GM18873 (cell line): ENCODE measurements around the gene LAS1L.
"Not testable (repeated sequence)": the region's sequence is repeated elsewhere in the genome, so short reads cannot be mapped to it uniquely, and the experiment has no call there.

Source experiments
- ATAC-seq: cut with Tn5 transposase; IDR thresholded peaks from one replicate; pipeline ENCODE4 v1.9.1; 2021; ENCODE audit warnings: mild to moderate bottlenecking, moderate library complexity, moderate number of reproducible peaks; ENCODE audit not compliant: unreplicated experiment, low FRiP score

LAS1L gene

DNA sequence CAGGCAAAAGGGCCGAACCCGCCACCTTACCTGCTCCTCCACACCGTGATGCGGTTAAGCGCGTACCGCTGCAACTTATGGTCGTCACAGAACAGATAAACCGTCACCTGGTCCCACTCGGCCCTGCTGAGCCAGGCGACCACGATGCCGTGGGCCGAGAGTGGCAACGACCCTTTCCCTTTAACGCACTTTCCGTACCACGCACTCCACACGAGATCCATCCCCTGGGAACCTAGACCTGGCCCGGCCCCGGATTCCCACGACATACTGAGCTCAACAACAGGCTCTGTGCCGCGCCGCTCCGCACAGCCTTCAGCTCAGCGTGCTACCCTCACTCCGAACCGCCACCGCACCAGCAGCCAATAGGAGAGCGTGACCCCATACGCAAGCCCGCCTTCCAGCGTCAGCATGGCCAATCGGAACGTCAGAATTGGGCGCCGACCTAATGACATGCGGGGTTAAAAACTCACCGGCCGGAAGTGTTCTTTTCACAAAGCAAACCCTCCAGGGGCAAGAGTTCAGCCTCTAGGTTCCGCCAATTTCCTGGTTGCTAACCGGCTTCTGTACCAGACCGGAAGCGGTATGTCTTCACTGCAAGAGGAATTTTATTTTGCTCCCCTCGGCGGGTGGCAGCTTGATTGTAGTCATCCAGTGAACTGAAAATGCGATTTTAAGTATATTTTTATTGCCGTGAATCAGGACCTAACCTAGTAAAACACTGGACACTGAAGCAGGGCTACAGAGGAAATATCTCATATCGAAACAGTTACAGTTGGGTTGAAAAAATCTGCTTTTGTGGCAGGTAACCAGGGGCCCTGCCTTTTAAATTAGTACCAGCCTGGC is at the start of gene LAS1L:
Gene LAS1L (minus strand): TSS at position 338 of the 843 bp plus-strand sequence. CDS start 72 bp downstream, at position 266.
- ATAC-seq: peak; percentile 99

DNA sequence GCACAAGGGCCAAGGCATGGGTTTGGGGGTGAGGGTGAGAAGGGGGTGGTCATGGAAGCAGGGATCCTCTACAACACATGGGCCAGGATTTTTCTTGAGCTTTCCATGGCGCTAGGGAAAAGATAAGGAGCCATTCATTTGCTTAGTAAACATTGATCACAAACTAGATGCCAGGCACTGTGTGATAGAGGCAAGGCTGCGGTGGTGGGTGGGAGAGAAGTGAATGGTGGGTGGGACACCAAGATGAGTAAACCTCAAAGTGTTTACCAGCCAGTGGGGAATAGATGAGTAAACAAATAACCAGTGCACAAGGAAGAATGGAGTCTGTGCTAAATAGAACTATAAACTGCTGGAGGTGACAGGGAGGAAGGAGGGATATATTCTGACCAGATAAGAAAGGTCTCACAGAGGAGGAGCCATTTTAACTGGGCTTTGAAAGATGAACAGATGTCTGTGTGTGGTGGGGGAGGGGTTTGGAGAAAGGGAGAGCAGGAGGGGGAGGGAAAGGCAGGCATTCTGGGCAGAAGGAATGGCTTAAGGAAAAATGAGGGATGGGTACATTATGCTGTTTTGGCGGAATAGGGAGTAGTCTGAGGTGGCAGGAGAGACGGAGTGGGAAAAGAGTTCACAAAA is 48.0 kb upstream of the LAS1L start:
- no peak for ATAC-seq

DNA sequence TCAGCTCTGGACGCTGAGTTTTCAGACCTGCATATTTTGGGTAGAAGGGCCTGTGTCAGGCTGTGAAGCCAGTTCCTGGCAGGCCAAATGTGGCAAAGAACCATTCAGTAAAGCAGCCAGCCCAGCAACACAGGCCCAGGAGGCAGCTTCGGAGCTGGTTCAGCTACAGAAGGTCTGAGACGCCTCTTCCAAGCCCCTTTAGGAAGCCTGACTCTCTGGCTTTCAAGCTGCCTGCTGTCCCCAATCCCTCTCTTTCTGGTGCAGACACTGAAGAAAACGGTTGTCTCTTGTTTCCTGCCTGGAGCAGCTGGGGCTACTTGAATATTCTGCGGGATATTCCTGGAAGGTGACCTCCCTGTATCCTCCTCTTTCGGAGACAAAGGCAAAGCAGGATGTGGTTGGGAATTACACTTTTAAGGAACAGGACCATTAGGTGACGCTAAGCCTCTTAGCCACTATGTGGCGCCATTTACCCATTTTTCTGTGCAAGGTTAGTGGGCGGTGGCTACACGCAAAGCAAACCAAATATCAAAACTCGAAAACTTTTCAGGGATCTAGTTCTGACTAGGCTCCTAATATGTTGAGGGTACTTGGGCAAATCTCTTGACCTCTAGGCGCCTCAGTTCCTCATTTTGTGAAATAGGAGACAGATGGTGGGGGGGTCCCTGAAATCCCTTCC is 47.2 kb upstream of the LAS1L start:
- peak; percentile 84 for ATAC-seq

DNA sequence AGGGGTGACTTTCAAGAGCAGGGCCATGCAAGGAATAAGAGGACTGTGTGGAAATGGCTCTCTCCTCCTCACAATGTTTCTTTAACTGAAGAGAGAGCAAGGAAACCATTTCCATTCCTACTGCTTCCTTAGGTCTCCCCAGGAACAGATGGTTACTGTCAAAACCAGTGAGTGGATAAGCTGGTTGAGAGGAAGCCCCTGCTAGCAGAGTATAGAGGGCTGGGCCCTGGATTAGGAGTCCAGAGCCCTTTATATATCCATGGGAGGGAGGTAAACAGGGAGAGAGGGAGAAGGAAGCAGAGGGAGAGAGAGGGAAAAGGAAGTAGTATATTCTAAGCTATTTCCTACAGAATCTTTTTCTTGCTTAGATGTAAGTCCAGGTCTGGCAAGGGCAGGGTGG is 43.8 kb upstream of the LAS1L start:
- ATAC-seq: no peak

DNA sequence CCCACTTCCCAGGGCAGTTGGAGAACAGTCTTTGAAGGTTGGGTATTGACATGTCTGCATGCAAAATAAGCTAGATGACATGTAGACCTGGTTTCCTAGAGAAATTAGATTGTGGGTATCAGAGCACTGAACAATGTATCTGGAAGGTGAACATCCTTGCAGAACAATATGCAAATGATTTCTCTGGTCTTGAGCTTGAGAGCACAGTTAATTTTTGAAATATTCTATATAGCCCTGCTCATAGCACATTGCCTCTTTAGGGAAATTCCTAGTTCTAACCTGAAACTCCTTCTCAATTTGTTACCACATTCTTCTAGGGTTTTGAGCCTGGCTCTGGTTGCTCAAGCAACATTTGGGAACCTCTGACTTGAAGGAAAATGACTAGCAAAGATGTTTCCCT is 41.6 kb upstream of the LAS1L start:
- no peak for ATAC-seq

DNA sequence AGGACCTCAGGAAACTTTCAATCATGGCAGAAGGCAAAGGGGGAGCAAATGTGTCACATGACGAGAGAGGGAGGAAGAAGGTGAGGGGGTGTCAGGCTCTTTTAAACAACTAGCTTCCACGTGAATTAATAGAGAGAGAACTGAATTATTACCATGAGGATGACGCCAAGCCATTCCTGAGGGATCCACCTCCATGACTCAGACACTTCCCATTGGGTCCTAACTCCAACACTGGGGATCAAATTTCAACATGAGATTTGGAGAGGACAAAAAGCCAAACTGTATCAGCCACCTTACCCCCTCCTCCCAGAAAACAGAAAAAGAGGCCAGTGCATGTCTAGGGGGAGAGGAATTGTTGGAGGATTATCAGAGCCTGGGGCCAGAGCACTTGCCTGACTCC is 40.4 kb upstream of the LAS1L start:
- no peak for ATAC-seq

DNA sequence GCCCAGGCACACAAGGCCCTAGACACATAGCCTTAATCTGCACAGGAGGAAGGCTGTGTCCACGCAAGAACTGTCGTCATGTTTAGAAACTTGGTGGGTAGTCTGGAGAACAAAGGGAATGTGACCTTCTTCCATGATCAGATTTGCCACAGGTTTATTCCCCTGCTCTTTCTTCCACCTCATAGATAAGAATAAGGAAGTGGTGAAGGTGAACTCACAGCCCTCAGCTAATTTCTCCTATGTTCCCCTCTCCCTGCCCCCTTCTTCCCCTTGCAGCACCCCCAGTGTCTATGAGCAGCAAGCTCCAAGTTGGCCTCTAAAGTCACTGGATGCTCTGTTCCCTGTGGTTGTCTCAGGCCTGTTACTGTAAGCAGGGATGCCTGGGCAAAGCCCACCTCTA is 39.8 kb upstream of the LAS1L start:
- no peak for ATAC-seq

DNA sequence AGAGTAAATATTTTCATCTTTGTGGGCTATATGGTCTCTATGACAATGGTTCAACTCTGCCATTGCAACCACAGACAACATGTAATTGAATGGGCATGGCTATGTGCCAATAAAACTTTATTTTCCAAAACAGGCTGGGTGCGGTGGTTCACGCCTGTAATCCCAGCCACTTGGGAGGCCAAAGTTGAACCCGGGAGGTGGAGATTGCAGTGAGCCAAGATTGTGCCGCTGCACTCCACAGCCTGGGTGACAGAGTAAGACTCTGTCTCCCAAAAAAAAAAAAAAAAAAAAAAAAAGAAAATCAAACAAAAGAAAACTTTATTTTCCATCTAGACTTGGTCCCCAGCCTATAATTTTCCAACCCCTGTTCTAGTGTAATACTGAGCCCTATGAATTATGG is 38.4 kb upstream of the LAS1L start:
- no peak for ATAC-seq

DNA sequence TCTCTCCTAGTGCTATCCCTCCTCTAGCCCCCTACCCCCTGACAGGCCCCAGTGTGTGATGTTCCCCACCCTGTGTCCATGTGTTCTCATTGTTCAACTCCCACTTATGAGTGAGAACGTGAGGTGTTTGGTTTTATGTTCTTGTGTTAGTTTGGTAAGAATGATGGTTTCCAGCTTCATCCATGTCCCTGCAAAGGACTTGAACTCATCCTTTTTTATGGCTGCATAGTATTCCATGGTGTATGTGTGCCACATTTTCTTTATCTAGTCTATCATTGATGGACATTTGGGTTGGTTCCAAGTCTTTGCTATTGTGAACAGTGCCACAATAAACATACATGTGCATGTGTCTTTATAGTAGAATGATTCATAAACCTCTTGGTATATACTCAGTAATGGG is 28.3 kb upstream of the LAS1L start:
- not testable (repeated sequence) for ATAC-seq

DNA sequence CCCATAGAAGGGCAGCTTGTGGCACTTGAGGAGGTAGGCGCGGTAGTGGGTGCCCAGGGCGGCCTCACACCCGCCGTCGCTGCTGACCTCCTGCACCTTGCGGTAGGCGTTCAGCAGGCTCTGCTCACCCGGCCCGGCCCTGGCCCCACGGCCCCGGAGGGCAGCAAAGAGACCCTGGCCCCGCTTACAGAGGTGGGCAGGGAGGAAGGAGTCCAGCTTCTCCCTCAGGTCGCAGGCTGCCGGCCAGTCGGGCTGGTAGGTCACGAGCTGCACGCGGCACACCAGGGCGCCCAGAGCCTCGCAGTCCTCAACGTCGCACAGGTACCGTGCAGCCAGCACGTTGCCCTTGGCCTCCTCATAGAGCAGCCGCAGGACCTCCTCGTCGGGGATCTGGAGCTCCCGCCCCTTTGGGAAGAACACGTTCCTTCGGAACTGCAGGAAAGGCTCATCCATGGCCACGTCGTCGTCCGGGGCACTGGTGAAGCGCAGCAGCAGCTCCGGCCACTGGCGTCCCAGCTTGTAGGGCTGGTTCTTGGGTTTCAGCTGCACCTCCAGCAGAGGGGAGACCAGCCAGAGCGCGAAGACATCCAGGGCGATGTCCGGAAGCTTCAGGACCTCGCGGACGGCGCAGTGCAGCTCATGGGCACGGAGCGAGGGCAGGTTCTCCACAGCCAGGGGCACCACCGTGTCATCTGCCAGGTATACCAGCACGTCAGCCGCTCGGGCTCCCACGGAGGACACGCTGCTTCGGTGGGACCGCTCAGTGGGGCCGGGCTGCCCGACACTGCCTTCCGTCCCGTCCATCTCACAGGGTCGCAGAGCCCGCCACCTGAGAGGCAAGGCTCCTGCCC is 17.1 kb upstream of the LAS1L start:
- no peak for ATAC-seq

DNA sequence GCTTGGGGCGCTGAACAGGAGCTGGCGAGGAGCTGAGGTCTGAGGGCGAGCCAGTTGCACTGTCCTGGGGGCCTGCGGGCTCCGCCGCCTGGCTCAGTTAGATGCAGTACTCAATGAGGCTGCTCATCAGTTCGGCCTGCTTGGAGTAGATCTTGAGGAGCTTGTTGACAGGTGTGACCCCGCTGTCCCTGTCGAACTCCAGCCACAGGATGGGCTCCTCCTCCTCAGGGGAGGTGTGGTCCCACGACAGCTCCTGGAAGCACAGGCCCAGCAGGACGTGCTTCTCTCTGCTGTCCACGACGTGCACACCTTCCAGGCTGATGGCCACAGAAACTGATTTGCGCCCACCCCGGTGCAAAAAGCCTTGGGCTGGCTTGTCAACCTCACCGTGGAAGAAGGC is 16.5 kb upstream of the LAS1L start:
- no peak for ATAC-seq

DNA sequence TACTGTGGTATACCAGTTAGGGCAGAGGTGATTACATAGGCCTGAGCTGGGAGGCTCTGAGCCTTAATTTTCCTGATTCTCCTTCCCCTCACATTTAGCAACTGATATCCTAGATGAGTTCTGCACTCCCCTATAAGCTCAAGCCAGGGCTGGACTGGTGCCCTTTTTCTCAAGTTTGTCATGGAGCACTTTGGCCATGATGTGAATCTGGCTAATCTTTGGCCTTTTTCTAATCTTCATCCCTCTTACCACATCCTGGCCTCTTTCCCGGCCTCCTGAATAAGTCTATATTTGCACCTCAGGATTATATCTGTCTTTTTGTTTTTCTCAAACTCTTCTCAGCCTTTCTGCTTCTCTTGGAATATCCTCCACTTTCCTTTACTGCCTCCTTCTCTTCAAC is 10.9 kb upstream of the LAS1L start:
- ATAC-seq: no peak

DNA sequence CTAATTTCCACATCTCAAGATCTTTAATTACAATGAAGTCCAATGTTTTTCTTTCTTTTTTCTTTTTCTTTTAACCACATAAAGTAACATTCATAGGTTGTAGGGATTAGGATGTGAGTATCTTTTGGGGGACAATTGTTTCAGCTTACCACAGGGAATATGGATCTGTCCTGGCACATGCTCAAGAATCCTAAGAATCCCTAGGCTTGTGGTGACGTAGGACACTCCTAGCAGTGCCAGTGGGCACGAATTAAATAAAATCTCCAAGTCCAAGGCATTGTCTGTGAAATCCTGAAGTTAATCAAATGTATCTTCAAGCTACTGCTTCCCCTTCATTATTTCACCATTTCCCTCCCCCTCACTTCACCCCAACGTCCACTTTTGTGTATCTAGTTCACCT is 2.6 kb upstream of the LAS1L start:
- no peak for ATAC-seq

DNA sequence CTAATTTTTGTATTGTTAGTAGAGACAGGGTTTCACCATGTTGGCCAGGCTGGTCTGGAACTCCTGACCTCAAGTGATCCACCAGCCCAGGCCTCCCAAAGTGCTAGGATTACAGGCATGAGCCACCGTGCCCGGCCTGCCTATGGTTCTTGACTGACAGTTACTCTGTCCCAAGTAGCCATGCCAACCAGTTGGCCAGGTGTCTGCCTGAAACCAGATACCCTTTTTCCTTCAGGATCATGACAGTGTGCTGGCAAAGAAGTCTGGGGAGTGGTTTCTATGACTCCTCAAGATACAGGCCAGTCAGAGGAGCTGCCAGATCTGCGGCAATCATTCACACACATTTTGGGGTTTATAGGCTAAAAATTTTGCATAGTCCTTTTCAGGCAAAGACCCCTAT is 1.7 kb upstream of the LAS1L start:
- ATAC-seq: no peak

DNA sequence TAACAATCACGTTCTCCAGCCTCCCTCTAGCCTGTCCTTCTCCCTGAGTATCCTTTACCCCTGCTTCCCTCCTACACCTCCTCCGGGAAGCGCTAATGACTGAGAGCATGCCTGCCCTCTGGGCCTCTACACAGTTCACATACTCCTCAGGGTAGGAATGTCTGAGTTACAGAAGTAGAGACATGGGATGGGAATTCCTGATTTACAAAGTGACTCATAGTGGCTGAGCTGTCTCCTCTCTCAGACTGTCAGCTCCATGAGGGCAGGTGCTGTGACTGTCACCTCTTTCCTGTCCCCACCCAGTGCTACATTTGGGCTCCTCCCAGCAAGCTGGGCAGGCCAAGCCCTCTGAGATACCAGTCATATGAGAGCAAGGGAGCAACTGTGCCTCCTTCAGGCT is 2.6 kb downstream of the LAS1L start:
- no peak for ATAC-seq

DNA sequence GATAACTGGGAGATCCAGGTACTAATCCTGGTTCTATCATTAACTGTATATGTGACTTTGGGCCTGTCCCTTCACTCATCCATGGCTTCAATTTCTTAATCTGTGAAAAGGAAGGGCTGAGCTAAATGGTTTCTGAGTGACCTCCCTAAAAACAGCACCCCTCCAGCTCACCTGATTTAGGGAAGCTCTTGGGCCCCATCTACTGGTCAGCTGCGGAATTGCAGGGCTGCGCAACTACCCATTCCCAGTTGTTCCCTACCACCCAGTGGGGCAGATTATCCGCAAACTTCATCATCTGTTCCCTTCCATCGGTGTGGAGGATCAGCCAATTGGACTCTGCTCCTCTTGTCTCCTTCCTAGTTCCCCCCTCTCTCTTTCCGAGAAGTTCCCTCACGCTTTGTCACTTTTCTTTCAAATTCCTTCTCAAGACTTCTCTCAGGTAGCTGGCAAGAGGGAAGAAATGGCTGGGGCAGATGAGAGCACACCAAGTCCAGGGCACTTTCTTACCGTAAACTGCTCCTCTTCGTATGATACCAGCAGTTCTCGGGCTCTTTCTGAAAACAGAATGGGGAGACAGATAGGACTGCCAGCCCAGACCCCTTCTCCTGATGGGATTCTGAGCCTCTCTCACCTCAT is 5.8 kb downstream of the LAS1L start:
- no peak for ATAC-seq

DNA sequence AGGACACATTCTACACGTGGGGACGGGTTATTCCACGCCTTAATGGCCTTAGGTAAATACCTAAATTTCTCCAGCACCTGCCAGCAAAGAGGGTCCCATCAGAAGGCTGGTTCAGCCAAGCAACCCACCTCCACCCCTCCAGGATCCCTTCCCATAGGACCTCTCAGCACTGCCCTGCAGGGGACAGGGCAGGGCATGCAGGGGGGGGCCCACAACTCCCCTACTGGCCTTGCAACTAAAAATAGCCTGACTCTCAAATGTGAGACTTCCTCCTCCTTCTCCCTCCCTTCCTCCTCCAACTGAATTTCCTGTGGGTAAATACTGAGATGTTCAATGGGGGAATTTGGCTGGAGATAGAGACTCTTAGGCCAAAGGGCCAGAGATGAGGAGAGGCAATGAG is 6.3 kb downstream of the LAS1L start:
- no peak for ATAC-seq

DNA sequence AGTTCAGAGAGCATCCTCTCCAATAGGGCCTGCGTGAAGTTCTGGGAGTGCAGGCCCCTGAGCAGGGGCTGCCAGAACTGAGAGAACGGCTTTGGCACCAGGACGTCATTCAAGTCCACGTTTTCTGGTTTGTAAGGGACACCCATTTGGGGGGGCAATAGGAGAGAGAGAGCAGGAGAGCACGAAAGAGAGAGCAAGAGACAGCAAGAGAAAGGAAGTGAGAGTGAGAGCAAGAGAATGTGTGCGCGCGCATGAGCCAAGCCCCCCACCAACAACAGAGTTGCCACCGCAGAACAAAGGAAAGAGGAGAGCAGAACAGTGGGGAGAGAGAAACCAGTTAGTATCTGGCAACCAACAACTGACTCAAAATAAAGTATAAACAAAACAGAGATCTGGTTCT is 10.4 kb downstream of the LAS1L start:
- no peak for ATAC-seq

DNA sequence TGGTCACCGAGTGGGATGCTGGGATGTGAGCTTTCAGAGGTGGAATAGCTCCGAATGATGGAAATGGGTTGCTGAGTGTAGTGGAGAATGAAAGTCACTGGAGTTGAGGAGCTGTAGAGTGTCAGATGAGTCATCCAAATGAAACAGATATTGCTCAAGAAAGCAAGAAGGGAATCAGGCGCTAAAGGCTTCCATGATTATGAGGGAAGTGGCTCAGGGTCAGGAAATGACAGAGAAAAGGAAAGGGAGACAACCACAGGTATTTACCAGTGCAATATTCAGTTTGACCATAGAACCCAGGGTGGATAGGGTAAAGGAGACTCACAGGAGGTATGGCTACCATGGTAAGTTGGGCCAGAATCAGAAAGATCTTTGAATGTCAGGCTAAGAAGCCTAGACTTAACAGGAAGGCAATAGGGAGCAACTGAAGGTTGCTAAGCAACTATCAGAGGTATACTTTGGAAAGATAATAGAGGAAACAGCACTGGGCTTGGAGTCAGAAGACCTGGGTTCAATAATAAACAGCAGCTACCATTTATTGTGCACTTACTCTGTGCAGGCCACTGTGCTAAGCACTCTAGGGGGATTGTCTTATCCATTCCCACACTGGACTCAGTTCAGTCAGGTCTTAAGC is 11.7 kb downstream of the LAS1L start:
- no peak for ATAC-seq

DNA sequence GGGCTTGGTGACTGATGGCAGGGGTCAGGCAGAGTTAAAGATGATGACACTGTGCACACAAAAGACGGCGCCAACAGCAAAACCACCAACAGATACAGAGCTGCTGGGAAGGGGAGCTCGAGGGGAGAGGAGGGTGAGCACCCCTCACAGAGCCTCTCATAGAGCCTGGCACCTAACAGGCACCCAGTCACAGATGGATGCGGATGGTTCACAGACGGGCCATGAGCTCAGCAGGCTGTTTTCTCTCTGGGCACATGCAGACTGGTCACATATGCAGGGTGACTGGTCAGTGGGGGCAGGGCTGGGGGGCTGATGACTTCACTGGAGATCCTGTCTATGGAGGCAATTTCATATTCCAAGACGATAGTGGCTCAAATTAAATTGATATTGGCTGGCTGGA is 15.1 kb downstream of the LAS1L start:
- not testable (repeated sequence) for ATAC-seq
